HUES6 (cell line): ENCODE results near the gene ATXN2.

Experiments
- H3K27ac ChIP-seq: 2 replicates; pipeline ENCODE4 v1.7.0; 2013; ENCODE audit warnings: low read depth, mild to moderate bottlenecking, low read length, inconsistent platforms
- H3K27me3 ChIP-seq: 2 replicates; pipeline ENCODE4 v1.6.1; 2013; ENCODE audit warnings: low read length; ENCODE audit not compliant: control insufficient read depth, insufficient read depth
- H3K36me3 ChIP-seq: 2 replicates; pipeline ENCODE4 v1.6.1; 2013; ENCODE audit warnings: low read length; ENCODE audit not compliant: control insufficient read depth, insufficient read depth
- H3K4me1 ChIP-seq: 2 replicates; pipeline ENCODE4 v1.6.1; 2013; ENCODE audit warnings: low read length; ENCODE audit not compliant: control insufficient read depth, insufficient read depth
- H3K4me3 ChIP-seq: 2 replicates; pipeline ENCODE4 v1.5.1; 2013; ENCODE audit warnings: low read depth, low read length
- H3K9ac ChIP-seq: one replicate; pipeline ENCODE4 v1.6.1; 2013; ENCODE audit warnings: mild to moderate bottlenecking, low read length
- H3K9me3 ChIP-seq: 2 replicates; pipeline ENCODE4 v1.6.1; 2013; ENCODE audit warnings: low read depth, low read length; ENCODE audit not compliant: control insufficient read depth, insufficient read depth

The ATXN2 gene

DNA sequence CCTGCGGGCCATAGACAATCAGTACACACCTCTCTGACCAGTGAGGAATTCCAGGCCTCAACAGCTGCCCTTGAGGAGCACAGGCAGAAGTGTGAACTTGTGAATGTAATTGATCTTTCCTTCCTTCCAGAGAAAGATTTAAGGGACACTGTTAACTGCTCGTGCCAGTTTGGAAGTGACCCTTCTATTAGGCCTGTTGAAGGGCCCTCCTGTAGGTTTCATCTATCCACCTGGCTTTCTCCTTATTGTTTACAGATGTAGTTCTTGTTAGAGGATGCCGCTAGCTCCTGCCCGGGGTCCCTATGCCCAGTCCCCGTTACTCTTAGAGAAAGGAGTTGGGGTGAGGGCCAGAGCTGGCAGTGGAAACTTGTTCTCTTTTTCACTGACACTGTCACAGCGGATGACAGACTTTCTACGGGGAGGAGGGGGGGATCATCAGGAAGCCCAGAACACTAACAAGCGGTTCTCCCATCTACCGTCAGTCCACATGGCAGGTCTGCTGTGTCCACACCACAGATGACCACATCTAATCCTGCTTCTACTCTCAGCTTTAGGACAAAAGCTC is 150.8 kb downstream of the ATXN2 start:
- peaks cover 80% of the 10 kb centered on the region for H3K36me3 ChIP-seq
- H3K27me3 ChIP-seq: no peaks in the 10 kb centered on the region
- H3K27ac ChIP-seq: no peak overlapping the region
- peaks cover 25% of the 10 kb centered on the region for H3K4me1 ChIP-seq
- no peak overlapping the region for H3K4me3 ChIP-seq
- no peaks in the 10 kb centered on the region for H3K9me3 ChIP-seq
- H3K9ac ChIP-seq: no peak overlapping the region

DNA sequence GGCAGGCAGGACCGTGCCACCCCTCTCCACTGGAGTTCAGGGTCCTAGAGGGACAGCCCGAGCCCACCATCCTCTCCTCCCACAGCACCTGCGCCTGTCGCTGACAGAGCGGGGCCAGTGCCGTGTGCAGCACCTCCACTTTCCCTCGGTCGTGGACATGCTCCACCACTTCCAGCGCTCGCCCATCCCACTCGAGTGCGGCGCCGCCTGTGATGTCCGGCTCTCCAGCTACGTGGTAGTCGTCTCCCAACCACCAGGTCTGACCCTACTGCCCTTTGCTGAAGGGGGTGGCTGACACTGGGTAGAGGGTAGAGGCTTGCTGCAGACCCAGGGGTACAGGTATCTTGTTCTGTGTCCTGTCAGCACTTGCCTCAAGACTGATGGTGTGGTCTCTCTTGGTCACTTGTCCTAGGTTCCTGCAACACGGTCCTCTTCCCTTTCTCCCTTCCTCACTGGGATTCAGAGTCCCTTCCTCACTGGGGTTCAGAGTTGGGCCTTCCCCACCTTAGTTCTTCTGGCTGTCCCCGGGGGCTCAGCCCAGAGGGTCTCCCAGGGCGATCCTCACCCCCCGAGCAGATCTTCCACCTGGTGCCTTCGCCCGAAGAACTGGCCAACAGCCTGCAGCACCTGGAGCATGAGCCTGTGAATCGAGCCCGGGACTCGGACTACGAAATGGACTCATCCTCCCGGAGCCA is 151.4 kb downstream of the ATXN2 start:
- Histone ChIP-seq H3K27me3 (no peaks in the 10 kb centered on the region), H3K27ac (no peak overlapping the region), H3K9me3 (no peaks in the 10 kb centered on the region), H3K36me3 (peaks cover 81% of the 10 kb centered on the region), H3K9ac (no peak overlapping the region), H3K4me1 (peaks cover 27% of the 10 kb centered on the region), H3K4me3 (no peak overlapping the region)

- Histone ChIP-seq H3K9me3 (no peaks in the 10 kb centered on the region), H3K27ac (peak overlapping the region; percentile 35; the same call in 1 of the 2 replicates), H3K36me3 (peaks cover 81% of the 10 kb centered on the region), H3K9ac (no peak overlapping the region), H3K27me3 (no peaks in the 10 kb centered on the region), H3K4me1 (peaks cover 33% of the 10 kb centered on the region), H3K4me3 (no peak overlapping the region)
Observed at GRCh38 chr12:111446631-111447570, 152.2 kb downstream of the ATXN2 start.

DNA sequence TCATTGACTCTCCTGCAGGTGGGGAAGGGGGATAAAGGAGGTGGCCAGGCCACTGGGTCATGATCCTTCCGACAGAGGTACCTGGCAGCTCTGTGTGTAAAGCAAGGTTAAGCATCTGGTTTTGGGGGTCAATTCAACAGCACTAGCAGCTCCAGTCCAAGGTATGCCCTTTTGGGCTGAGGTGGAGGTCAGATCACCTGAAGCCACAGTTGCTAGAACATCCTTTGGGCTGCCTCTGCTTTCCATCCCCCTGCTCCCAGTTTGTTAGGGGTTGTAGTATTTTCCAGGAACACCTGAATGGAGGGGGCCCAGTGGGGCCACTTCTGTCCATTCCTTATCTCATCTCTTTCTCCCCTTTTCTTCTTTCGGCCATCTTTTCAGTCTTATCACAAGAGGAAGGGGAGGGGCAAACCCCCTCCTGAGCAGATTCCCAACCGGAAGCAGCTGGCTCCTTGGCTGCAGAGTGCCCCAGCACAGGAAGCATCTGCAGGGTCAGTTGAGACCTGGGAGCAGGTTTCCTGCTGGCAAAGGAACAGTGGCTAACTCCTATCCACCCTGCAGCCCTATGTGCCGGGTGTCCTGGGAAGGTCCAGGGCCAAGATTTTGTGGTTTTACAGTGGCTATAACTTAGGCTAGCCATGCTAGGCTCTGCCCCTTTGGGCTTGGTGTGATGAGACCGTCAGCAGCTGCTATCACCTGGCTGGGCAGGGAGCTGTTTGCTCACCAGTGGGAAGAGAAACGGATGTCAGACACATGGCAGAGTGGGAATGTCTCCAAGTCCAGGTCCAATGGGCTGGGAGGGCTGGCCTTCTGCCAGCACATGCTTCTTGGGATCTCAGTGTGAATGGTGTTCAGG is 153.2 kb downstream of the ATXN2 start:
- Histone ChIP-seq H3K27ac (peak overlapping the region; percentile 35; the same call in 1 of the 2 replicates), H3K4me1 (peaks cover 33% of the 10 kb centered on the region), H3K27me3 (no peaks in the 10 kb centered on the region), H3K4me3 (no peak overlapping the region), H3K36me3 (peaks cover 74% of the 10 kb centered on the region), H3K9me3 (no peaks in the 10 kb centered on the region), H3K9ac (no peak overlapping the region)

DNA sequence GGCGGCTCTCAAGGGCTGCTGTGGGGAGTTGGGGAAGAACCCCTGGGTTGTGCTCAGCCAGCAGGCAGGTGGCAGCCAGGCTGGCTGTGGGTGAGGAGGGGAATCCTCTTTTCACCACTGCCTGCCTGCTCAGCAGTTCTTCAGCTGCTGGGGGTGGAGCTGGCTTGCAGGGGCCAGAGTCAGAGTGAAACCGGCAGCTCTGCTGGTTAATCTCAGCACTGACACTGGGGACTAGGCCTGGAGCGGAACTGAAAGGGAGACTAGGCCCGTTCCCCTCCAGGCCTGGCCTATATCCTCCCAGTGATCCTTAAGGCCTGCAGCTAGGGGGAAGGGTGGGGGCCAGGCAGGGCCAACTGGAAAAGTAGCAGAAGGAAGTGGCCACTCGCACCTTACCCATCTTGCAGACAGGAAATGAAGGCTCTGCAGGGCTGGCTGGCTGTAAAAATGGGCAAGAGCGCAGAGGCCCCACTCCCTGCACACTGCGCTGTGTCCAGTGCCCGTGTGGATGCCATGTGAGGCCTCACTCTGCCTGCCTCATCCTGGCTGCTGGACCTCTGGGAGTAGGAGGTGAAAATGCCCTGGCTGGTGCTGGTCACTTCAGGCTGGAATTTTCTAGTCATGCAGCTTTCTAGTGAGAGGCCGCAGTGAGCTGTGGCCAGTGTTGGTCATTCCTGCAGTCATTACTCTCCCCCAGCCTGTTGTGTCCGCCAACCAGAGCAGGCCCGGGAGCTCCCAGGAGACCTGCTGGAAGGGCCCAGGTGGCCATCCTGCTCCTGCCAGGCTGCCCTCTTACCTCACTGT is 154.0 kb downstream of the ATXN2 start:
- H3K27ac ChIP-seq: peak overlapping the region; percentile 11; the same call in 1 of the 2 replicates
- H3K4me3 ChIP-seq: no peak overlapping the region
- H3K9ac ChIP-seq: no peak overlapping the region

DNA sequence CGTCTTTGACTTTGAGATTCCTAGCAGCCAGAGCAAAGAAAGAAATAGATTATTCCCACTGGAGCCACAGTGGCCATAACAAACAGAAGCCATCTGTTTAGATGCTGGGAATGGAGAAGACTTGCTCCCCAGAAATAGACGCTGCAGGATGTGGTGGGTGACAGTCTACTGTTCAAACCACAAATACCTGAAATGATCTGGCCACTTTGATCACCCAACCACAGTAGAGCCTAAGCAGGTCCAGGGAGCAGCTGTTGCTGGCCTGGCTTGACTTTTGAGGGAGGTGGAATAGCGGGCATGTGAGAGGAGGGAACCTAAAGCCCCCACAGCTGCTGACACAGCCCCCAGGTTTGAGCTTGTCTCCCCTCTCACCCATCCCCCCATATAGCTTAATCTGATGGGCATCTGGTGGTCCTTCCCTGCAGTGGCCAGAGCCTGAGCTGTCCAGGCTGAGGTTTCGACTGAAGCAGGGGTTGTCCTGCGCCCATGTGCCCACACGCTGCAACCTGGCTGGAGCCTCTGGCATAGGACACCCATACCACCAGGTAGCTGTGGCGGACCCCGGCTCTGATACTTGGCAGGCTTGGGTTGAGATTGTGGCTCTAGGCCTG is 154.7 kb downstream of the ATXN2 start:
- Histone ChIP-seq H3K4me3 (no peak overlapping the region), H3K36me3 (peaks cover 61% of the 10 kb centered on the region), H3K9ac (no peak overlapping the region), H3K27me3 (no peaks in the 10 kb centered on the region), H3K9me3 (no peaks in the 10 kb centered on the region), H3K4me1 (peaks cover 33% of the 10 kb centered on the region), H3K27ac (no peak overlapping the region)

More for the DNA sequence above, 154.0 kb downstream of the ATXN2 start:
- Histone ChIP-seq H3K4me1 (peaks cover 33% of the 10 kb centered on the region), H3K9me3 (no peaks in the 10 kb centered on the region), H3K27me3 (no peaks in the 10 kb centered on the region), H3K36me3 (peaks cover 66% of the 10 kb centered on the region)

DNA sequence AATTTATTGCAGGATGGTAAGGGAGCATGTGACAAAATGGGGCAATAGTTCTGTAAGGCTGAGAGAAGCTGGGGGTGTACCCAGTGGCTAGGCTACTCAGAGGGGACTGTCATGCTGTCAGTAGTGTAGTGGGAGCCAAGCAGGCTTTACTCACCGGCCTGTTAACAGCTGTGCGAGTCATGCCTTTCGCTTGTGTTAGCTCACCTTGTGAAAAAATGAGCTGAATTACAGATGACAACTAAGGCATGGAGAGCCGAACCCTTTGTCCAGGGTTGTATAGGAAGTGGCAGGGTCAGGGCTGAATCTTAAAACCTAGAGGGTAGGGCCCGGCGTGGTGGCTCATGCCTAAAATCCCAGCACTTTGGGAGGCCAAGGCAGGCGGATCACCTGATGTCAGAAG is 155.5 kb downstream of the ATXN2 start:
- Histone ChIP-seq H3K27ac (no peak overlapping the region), H3K4me1 (peaks cover 34% of the 10 kb centered on the region), H3K9ac (no peak overlapping the region)

DNA sequence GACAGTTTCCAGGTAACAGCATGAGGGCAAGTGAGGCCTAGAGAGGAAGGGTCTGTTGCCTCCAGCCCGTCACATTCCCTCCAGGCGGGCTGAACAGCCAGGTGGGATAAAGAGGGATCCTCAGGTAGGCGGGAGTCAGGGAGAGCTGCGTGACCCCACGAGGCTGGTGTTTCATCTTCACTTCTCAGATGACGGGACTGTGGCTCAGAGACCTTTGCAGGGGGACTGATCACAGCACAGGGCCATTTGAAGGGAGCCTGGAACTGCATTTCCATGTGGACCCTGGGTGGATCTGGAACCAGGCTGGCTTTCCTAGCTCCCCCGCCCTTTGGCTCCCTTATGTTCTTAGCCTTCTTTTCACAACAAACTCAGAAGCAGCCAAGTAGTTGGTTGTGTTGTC is 156.0 kb downstream of the ATXN2 start:
- H3K9ac ChIP-seq: no peak overlapping the region
- peaks cover 48% of the 10 kb centered on the region for H3K36me3 ChIP-seq

More for the DNA sequence above, 155.5 kb downstream of the ATXN2 start:
- Histone ChIP-seq H3K4me3 (no peak overlapping the region), H3K27me3 (no peaks in the 10 kb centered on the region), H3K9me3 (no peaks in the 10 kb centered on the region), H3K36me3 (peaks cover 53% of the 10 kb centered on the region)

GRCh38 chr12:111442301-111443045 is 156.6 kb downstream of the ATXN2 start:
- peaks cover 42% of the 10 kb centered on the region for H3K36me3 ChIP-seq
- H3K4me1 ChIP-seq: peaks cover 39% of the 10 kb centered on the region
- H3K9ac ChIP-seq: no peak overlapping the region
- no peaks in the 10 kb centered on the region for H3K27me3 ChIP-seq
- no peaks in the 10 kb centered on the region for H3K9me3 ChIP-seq
- no peak overlapping the region for H3K27ac ChIP-seq
- no peak overlapping the region for H3K4me3 ChIP-seq

More for the DNA sequence above, 156.0 kb downstream of the ATXN2 start:
- no peaks in the 10 kb centered on the region for H3K27me3 ChIP-seq
- peaks cover 39% of the 10 kb centered on the region for H3K4me1 ChIP-seq
- no peaks in the 10 kb centered on the region for H3K9me3 ChIP-seq
- H3K27ac ChIP-seq: no peak overlapping the region
- no peak overlapping the region for H3K4me3 ChIP-seq
